Hindlimb muscle (tissue), 1 donor: ENCODE measurements around the gene GSTM3. TPM values are rescaled to one million over a fixed set of nuclear protein-coding genes. Genes with fewer than 3 reads are reported as not detected.
"Not testable (repeated sequence)": the region's sequence is repeated elsewhere in the genome, so short reads cannot be mapped to it uniquely, and the experiment has no call there.

Experiments
- DNase-seq: peaks from one replicate; pipeline ENCODE4 v3.0.0-alpha.2; 2013
- polyA plus RNA-seq: library from polyadenylated mRNA; unstranded; fragments of 120-200 nt; gene quantifications from one replicate; pipeline ENCODE4 v1.2.1, GENCODE V29; 2013; ENCODE audit not compliant: insufficient read length

Gene GSTM3
- polyA plus RNA-seq, 1 donor = 34.4 TPM

DNA sequence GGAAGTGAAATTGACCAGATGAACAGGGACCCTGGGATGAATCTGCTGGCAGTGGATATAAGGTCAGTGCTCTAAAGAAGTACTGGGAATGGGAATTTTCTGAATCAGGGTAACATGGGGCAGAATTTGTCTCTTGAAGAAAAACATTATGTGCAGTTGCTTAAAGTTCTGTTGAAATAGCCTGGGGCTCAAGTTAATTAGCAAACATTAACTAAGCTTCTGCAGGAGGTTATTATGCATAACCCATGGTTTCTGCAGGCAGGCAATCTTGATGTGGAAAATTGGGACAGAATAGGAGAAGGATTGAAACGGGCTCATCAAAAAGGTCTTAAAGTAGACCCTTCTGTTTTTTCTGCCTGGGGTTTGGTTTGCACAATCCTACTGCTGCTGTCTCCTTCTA lies 14.8 kb downstream of the GSTM3 start:
- no peak for DNase-seq

DNA sequence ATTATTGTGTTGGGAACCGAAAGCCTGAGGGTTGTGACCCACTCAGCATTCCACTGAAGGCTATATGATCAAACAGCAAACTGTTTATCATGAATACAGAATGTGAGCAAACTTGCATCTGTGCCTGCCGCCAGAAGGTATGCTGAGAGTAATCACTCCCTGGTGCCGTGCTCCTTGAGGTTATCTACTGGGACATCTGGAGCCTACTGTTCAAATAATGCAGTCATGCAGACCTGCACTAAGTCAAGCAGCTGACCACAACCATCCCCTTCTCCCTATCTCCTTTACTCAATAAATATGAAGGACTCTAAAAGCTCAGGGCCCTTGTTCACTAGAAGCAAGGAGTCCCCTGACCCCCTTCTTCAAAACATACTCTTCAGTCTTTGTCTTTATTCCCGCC lies 15.3 kb downstream of the GSTM3 start:
- no peak for DNase-seq

DNA sequence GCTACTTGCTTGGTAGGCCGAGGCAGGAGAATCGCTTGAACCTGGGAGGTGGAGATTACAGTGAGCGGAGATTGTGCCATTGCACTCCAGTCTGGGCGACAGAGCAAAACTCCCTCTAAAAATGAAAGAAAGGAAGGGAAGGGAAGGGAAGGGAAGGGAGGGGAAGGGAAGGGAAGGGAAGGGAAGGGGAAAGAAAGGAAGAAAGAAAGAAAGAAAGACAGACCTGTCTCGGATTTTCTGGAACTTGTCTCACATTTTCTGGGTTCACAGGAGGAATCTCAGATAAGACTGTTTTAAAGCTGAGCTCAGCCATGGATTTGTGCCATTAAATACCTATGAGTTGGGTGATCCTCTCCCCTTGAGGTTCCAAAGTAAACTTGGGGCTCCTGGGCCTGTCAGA lies 15.9 kb downstream of the GSTM3 start:
- DNase-seq = no peak

DNA sequence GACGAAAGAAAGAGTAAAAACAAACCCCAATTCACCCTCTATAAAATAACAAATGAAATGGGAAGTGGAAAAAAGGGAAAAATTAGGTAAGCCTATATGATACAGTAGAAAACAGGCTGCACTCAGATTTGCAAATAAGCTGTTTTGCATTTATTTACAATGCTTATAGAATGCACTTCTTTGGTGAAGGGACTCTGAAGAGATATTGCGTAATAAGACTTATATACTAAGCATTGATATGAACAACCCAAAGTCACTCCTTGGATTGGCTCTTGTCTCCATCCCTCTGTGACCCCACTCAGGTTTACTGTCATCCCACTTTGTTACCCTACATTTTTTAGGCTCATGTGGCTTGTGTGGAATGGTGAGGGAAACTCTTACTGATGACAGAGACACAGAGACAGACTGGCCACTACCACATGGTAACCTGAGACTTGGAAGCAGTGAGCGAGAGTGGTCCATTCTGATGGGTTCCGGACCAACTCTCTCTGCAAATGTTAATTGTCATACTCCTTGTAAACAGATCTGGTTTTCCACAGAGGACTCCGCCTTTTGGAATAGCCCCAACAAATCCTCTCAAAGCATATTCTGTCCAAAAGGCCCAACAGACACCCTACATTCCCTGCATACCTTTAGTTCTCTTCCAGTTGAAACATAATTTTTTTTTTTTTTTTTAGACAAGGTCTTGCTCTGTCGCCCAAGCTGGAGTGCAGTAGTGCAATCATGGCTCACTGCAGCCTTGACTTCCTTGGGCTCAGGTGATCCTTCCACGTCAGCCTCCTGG lies 17.7 kb downstream of the GSTM3 start:
- no peak for DNase-seq

DNA sequence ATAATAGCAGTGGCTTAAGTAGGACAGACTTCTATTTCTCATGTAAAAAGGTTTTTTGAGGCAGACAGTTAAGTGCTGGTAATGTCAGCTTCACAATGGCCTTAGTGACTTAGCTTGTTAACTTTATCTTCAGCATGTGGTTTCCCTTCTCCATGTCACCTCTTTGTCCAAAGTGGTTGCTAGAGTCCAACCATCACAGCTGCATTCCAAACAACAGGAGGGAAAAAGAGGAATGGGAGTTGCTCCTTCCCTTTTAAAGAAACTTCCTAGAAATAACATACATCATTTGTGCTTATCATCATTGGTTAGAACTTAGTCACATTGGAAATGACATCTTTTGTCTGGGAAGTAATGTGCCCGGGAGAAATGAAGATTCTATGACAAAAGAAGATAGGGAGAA lies 18.9 kb downstream of the GSTM3 start:
- DNase-seq = no peak

DNA sequence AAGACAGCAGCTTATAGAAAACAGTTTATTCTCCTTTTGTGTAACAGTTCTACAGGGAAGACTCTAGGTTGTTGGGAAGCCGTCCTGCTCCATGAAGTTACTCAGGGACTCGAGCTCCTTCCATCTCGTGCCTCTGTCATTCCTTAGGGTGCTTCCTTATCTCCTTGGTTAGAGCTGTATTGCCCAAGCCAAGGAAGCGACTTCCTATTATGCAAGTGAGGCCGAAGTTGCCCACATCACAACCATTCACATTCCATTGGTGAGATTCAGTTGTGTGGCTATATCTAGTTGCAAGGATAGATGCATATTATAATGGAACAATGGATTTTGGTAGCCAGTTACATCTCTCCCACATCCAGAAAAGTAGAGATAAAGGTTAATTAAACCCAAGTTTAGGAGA lies 19.8 kb downstream of the GSTM3 start:
- DNase-seq = no peak

DNA sequence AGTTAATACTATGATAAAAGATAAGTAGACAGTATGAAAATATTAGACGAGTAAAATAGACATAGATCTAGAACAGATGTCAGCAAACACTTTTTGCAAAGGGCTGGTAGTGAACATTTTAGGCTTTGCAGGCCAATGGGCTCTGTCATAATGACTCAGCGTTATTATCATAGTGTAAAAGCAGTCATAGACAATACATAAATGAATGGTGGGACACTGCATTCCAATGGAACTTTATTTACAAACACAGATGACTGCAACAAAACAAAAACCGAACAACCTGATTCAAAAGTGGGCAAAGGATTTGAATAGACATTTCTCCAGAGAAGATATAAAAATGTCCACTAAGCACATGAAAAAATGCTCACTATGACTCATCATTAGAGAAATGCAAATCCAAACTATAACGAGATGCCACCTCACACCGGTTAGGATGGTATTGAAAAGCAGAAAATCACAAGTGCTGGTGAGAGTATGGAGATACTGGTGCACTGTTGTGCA lies 21.5 kb downstream of the GSTM3 start:
- DNase-seq = no peak

DNA sequence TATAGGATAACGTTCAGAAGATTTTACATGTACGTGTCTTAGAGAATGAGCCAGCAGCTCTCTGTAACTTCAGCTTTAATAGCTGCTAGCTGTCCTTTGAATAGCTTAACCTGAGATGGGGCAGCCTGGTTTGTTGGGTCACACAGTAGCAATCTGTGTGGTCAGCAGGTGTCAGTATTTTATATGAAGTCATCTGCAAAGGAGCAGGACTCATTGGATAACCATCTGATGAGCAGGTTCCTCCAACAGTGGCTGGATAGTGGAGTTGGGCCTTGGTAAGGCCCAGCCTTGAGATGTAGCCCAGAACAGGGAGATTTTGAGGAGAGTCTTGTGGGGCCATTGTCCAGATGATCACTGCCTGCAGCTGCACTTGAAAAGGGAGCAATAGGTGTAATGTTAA lies 22.3 kb downstream of the GSTM3 start:
- DNase-seq = no peak

DNA sequence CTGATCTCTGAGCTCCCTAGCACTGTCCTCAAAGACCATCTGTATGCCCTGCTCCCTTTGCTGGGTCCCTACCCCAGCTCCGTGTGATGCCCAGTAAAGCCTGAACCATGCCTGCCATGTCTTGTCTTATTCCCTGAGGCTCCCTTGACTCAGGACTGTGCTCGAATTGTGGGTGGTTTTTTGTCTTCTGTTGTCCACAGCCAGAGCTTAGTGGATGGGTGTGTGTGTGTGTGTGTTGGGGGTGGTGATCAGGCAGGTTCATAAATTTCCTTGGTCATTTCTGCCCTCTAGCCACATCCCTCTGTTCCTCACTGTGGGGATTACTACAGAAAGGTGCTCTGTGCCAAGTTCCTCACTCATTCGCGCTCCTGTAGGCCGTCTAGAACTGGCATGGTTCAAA lies 23.1 kb downstream of the GSTM3 start:
- DNase-seq = no peak

DNA sequence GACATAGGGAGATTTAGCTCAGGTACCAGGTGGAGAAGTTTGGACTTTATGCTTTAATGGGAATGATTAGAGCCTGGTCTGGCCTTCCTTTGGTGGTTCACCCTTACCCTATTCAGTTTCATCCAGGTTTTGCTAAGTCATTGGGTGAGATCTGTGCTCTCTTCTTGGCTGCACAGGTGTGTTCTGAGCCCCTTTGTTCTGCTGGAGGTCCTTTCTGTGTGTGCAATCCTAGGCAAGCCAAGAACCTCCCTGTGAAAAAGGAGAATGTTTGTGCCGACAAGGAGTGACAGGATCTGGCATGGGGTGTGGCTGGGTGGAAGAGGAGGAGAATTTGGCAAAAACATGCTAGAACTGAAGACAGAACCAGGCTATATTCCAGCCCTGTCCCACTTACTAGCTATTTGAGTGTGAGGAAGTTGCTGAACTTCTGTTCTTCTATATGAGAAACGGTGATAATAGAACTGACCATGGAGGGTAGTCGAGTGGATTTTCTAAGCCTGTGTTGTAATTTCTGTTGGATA lies 24.2 kb downstream of the GSTM3 start:
- DNase-seq = no peak

DNA sequence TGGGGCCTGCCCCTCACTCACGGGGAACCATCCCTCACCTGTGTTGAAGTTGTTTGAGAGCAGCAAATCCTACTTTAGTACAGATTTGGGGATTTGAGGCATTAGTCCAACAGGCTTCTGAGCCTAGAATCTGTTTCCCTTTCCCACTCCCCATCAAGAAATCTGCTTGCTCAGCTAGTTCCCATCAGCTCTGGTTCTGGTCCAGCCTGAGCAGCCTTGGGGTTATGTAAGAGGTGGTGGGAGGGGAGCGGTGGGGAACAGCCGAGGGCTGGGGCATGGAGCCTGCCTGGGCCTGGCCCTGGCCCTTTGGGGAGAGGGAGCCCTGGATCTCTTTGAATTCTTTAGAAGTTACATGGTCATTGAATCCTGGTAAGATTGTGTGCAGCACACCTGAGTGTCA lies 24.7 kb downstream of the GSTM3 start:
- no peak for DNase-seq

DNA sequence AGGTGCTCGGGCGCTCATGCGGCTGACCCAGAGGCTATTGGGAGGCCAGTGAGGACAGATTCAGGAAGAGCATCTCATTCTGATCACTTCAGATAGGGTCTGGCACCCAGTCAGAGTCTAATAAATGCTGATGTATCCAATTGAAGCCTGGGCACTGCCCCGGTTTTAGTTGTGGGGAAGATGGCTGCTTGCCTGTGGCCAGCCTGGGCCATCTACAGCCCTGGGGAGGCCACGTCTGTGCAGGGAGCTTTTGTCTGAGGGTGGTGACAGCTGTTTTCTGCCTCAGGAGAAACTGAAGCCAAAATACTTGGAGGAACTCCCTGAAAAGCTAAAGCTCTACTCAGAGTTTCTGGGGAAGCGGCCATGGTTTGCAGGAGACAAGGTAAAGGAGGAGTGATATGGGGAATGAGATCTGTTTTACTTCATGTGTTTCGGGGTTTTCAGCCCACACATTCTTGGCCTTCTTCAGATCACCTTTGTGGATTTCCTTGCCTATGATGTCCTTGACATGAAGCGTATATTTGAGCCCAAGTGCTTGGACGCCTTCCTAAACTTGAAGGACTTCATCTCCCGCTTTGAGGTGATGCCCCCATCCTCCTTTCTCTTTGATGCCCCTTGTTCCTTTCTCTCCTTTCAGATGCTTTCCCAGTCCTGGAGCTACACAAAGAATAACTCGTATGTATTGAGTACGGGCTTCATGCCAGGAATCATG lies 26.0 kb downstream of the GSTM3 start:
- no peak for DNase-seq

DNA sequence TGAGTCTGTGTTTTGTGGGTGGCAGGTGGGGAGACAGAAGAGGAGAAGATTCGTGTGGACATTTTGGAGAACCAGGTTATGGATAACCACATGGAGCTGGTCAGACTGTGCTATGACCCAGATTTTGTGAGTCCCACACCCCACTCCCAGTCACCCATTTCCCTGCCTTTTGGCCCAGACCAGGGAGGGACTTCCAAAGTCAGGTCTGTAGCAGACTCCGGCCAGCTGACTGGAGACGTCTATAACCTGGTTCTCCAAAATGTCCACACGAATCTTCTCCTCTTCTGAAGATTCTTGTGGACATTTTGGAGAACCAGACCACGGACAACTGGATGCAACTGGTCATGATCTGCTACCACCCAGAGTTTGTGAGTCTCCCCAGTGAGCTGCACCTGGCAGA lies 27.2 kb downstream of the GSTM3 start:
- no peak for DNase-seq

DNA sequence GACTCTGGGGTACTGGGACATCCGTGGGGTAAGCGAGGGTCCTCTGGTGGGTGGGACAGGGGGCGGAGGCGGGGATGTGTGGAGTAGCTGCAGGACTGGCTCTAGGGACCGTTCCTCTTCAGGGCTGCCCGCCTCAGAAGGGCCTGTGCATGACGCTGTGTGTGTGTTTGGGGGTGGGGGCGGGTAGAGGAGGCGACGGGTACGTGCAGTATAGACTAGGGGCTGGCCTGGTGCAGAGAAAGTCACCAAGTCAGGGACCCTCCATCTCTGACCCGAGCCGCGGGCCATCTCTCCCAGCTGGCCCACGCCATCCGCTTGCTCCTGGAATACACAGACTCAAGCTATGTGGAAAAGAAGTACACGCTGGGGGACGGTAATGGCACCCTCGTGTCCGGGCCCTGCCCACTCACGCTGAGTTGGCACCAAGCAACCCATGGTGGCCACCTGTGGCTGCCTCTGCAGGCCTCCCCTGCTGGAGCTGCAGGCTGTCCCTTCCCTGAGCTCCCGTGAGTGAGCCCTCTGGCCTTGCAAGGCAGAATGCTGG lies 28.4 kb downstream of the GSTM3 start:
- no peak for DNase-seq

DNA sequence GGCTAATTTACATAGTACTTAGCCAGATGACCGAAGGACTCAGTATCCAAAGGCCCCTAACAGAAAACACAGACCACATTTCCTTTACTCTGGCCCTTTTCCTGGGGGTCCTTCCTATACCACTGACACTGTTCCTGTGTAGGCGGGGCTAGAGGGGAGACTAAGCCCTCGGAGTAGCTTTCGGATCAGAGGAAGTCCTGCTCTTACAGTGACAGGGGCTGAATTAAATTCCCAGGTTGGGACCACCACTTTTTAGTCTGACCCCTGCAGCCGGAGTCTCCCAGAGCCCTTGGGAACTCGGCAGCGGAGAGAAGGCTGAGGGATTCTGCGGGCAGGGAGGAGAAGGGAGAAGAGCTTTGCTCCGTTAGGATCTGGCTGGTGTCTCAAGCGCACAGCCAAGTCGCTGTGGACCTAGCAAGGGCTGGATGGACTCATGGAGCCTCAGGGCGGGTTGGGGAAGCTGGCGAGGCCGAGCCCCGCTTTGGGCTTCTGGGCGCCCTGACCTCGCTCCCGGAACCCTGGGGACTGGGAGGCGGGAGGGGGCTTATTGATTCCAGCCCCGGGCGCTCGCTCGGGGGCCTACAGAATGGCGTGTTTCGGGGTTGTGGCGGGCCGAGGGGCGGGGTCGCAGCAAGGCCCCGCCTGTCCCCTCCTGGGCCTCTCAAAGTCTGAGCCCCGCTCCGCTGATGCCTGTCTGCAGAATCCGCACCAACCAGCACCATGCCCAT lies 29.1 kb downstream of the GSTM3 start, which contains the start of gene GSTM5:
Gene GSTM5 (plus strand): TSS at position 659 of the 728 bp plus-strand sequence. CDS start 62 bp downstream, at position 721.
- DNase-seq = peak; percentile 53

DNA sequence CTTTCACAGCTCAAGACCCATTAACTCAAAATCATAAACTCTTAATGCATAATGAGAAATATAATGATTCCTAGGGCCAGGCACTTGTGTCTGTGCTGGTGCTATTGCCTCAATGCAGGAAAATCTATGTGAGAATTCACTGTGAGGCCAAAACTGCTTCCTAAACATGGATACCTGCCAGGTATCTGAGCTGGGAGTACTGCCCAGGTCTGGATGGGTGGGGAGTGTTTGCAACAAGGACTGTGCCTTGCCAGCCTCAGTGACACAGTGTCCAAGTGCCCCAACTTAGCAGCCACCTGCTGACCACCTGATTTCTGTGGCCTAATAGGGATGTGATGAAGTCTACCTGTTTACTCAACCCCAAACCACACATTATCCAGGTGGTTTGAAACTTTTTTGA lies 31.0 kb downstream of the GSTM3 start:
- not testable (repeated sequence) for DNase-seq

DNA sequence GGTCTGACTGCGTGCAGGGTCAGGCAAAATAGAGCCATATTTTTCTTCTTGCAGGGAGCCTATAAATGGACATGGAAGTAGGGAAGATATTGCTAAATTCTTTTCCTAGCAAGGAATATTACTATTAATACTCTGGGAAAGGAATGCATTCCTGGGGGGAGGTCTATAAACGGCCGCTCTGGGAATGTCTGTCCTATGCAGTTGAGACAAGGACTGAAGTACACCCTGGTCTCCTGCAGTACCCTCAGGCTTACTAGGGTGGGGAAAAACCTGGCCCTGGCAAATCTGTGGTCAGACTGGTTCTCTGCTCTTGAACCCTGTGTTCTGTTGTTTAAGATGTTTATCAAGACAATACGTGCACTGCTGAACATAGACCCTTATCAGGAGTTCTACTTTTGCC lies 31.9 kb downstream of the GSTM3 start:
- DNase-seq = not testable (repeated sequence)

DNA sequence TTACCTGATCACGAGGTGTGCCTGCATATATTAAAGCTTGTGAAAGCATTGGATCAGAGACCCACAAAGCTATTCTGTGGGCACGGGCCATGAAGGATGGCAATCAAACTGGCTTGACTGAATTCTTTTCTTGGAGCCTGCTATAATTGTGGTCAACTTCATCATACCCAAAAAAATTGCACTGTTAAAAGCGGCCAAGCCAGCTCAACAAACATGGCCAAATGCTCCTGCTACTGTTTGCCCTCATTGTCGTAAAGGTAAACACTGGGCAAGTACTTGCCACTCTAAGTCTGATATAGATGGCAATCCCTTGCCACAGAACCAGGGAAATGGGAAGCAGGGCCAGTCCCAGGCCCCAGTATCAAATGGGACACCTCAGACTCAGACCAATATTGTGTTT lies 35.4 kb downstream of the GSTM3 start:
- no peak for DNase-seq

DNA sequence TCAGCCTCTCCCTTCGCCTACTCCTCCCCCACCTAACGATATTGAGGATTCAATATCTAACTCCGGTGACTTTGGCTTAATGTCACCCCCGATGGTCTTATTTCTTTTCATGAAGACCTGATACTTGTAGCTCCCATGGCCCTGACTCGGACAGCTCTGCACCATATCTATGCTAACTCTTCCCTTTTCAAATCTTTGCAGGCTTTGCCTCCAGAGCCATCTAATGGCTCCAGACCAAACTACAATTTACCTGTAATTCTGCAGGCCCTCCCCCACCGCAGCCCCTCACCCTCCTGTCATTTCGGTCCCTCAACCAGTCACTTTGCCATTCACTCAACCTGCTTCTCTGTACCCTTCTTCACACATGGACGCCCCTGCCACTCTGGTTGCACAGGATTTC lies 36.7 kb downstream of the GSTM3 start:
- DNase-seq = no peak

DNA sequence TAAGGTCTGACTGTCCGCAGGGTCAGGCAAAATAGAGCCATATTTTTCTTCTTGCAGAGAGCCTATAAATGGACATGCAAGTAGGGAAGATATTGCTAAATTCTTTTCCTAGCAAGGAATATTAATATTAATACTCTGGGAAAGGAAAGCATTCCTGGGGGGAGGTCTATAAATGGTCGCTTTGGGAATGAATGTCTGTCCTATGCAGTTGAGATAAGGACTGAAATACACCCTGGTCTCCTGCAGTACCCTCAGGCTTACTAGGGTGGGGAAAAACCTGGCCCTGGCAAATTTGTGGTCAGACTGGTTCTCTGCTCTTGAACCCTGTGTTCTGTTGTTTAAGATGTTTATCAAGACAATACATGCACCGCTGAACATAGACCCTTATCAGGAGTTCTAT lies 37.9 kb downstream of the GSTM3 start:
- not testable (repeated sequence) for DNase-seq

DNA sequence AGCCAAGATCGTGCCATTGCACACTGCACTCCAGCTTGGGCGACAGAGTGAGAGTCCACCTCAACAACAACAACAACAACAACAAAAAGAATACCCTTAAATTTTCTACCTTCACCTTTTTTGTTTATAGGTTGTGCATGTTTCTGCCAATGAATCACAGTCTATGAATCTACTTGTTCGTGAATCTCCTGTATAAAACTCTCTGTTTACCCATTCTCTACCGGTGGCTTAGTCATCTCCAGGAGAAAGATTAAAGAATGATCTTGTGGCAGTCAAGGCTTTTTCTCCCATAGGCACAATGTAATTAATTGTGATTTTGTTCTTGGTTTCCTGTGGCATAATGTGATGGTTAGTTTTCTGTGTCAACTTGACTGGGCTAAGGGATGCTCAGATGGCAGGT lies 43.0 kb downstream of the GSTM3 start:
- DNase-seq = not testable (repeated sequence)

DNA sequence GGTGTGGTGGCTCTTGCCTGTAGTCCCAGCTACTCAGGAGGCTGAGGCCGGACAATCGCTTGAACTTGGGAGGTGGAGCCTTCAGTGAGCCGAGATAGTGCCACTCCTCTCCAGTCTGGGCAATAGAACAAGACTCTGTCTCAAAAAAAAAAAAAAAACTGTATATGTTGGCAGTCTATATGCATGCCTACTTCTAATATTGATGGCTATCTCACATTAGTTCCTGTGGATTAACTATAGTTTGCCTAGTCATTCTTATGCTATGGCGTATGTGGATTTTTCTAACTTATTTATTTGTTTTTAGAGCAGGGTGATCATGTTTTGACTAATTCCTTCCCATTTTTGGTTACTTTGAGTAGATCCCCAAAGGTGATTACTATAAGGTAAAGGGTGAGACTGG lies 43.8 kb downstream of the GSTM3 start:
- no peak for DNase-seq

DNA sequence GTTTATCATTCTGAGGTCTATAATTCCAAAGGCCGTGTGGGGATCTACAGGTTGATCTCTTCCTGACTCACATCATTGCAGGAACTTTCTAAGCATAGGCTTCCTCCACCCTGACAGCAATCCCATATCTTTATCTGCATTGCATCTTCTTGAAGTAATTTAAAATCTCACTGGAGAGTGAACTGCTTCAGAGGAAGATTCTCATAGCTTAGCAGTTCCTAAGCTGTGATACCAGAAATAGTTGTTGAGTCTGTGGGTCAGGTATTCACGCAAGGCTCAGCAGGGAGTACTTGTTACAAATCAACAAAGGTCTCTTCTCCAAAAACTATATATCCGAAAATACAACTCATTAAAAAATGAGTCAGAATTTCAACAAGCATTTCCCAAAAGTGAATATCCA lies 45.7 kb downstream of the GSTM3 start:
- DNase-seq = not testable (repeated sequence)
